H9 (cell line): Measurements from ENCODE around the gene PRRX2. TPM values are rescaled to one million over a fixed set of nuclear protein-coding genes. Genes with fewer than 3 reads are reported as not detected.

Experiments
- DNase-seq: peaks from one replicate; pipeline ENCODE4 v3.0.0-alpha.2; 2017
- H2AFZ ChIP-seq: one replicate; pipeline ENCODE4 v1.6.1; 2013; ENCODE audit warnings: mild to moderate bottlenecking, low read length, control low read depth, moderate library complexity
- H2AK5ac ChIP-seq: 2 replicates; pipeline ENCODE4 v1.6.1; 2013; ENCODE audit warnings: low read length, control low read depth, mixed read lengths; ENCODE audit not compliant: insufficient read length
- H2BK120ac ChIP-seq: one replicate; pipeline ENCODE4 v1.6.1; 2013; ENCODE audit warnings: low read depth, mild to moderate bottlenecking, low read length, control low read depth, inconsistent platforms; ENCODE audit not compliant: poor library complexity, severe bottlenecking
- H2BK12ac ChIP-seq: 2 replicates; pipeline ENCODE4 v1.6.1; 2013; ENCODE audit warnings: low read length, control low read depth, mixed read lengths, low read depth; ENCODE audit not compliant: insufficient read length
- H2BK15ac ChIP-seq: 2 replicates; pipeline ENCODE4 v1.6.1; 2013; ENCODE audit warnings: low read depth, low read length, control low read depth
- H2BK20ac ChIP-seq: one replicate; pipeline ENCODE4 v1.6.1; 2013; ENCODE audit warnings: low read depth, mild to moderate bottlenecking, low read length, control low read depth, inconsistent platforms; ENCODE audit not compliant: poor library complexity, severe bottlenecking
- H2BK5ac ChIP-seq: 2 replicates; pipeline ENCODE4 v1.6.1; 2013; ENCODE audit warnings: low read length, control low read depth, mixed read lengths; ENCODE audit not compliant: insufficient read length
- H3K14ac ChIP-seq: 2 replicates; pipeline ENCODE4 v1.6.1; 2013; ENCODE audit warnings: low read length, control low read depth; ENCODE audit not compliant: insufficient read depth
- H3K18ac ChIP-seq: 2 replicates; pipeline ENCODE4 v1.6.1; 2013; ENCODE audit warnings: low read depth, mild to moderate bottlenecking, mixed read lengths, low read length, control low read depth; ENCODE audit not compliant: insufficient read length
- H3K23ac ChIP-seq: 2 replicates; pipeline ENCODE4 v1.6.1; 2013; ENCODE audit warnings: low read length, control low read depth, mixed read lengths, low read depth; ENCODE audit not compliant: insufficient read length
- H3K23me2 ChIP-seq: 2 replicates; pipeline ENCODE4 v1.6.1; 2013; ENCODE audit warnings: low read depth, mild to moderate bottlenecking, mixed read lengths, low read length, control low read depth; ENCODE audit not compliant: insufficient read length, poor library complexity, severe bottlenecking
- H3K27ac ChIP-seq: 2 replicates; pipeline ENCODE4 v1.5.1; 2013; ENCODE audit warnings: low read length, control low read depth, mixed read lengths, low read depth; ENCODE audit not compliant: insufficient read length
- H3K27me3 ChIP-seq: 2 replicates; pipeline ENCODE4 v1.6.1; 2013; ENCODE audit warnings: low read length, control low read depth, inconsistent platforms; ENCODE audit not compliant: insufficient read depth
- H3K4ac ChIP-seq: 2 replicates; pipeline ENCODE4 v1.6.1; 2013; ENCODE audit warnings: low read depth, mild to moderate bottlenecking, control low read depth, inconsistent platforms, low read length, moderate library complexity
- H3K4me1 ChIP-seq: 2 replicates; pipeline ENCODE4 v1.6.1; 2013; ENCODE audit warnings: low read length, control low read depth, inconsistent platforms; ENCODE audit not compliant: insufficient read depth
- H3K4me2 ChIP-seq: 2 replicates; pipeline ENCODE4 v1.6.1; 2013; ENCODE audit warnings: low read length, control low read depth, mixed read lengths; ENCODE audit not compliant: insufficient read length, insufficient read depth
- H3K56ac ChIP-seq: 2 replicates; pipeline ENCODE4 v1.6.1; 2013; ENCODE audit warnings: low read depth, mild to moderate bottlenecking, mixed read lengths, low read length, control low read depth; ENCODE audit not compliant: insufficient read length
- H3K79me1 ChIP-seq: 2 replicates; pipeline ENCODE4 v1.6.1; 2013; ENCODE audit warnings: low read depth, mild to moderate bottlenecking, moderate library complexity, low read length, control low read depth, inconsistent platforms; ENCODE audit not compliant: insufficient read depth, poor library complexity, severe bottlenecking
- H3K79me2 ChIP-seq: 2 replicates; pipeline ENCODE4 v1.6.1; 2013; ENCODE audit warnings: low read length, control low read depth, inconsistent platforms; ENCODE audit not compliant: insufficient read depth
- H3K9ac ChIP-seq: 2 replicates; pipeline ENCODE4 v1.6.1; 2013; ENCODE audit warnings: low read length, control low read depth, mixed read lengths; ENCODE audit not compliant: insufficient read length; ENCODE audit errors: extremely low read depth
- H3K9me3 ChIP-seq: one replicate; pipeline ENCODE4 v1.6.1; 2013; ENCODE audit warnings: low read depth, low read length, inconsistent platforms; ENCODE audit not compliant: control insufficient read depth
- H3T11ph ChIP-seq: one replicate; pipeline ENCODE4 v1.6.1; 2013; ENCODE audit warnings: mild to moderate bottlenecking, low read length, control low read depth, inconsistent platforms
- H4K20me1 ChIP-seq: one replicate; pipeline ENCODE4 v1.6.1; 2013; ENCODE audit not compliant: control insufficient read depth, insufficient read length, insufficient read depth
- H4K5ac ChIP-seq: 2 replicates; pipeline ENCODE4 v1.6.1; 2013; ENCODE audit warnings: low read depth, mild to moderate bottlenecking, mixed read lengths, low read length, control low read depth; ENCODE audit not compliant: insufficient read length
- H4K8ac ChIP-seq: replicated peaks from 2 replicates; pipeline ENCODE4 v1.6.1; 2013; ENCODE audit warnings: low read length, control low read depth, mixed read lengths, low read depth; ENCODE audit not compliant: insufficient read length
- H4K91ac ChIP-seq: 2 replicates; pipeline ENCODE4 v1.6.1; 2013; ENCODE audit warnings: low read depth, mild to moderate bottlenecking, moderate library complexity, mixed read lengths, low read length, control low read depth; ENCODE audit not compliant: insufficient read length
- H3K27ac Mint-ChIP-seq, 3 experiments: 2 replicates in 2 of 3; 3 replicates in 1 of 3; pipeline ENCODE4 v1.8.0; 2020 to 2021; ENCODE audit warnings: mixed read lengths in 3 of 3, mild to moderate bottlenecking in 1 of 3, moderate library complexity in 1 of 3
- H3K27me3 Mint-ChIP-seq: 2 replicates; pipeline ENCODE4 v1.8.0; 2021; ENCODE audit warnings: low read depth, mild to moderate bottlenecking, moderate library complexity, mixed read lengths
- H3K36me3 Mint-ChIP-seq, 3 experiments: 2 replicates in 2 of 3; 3 replicates in 1 of 3; pipeline ENCODE4 v1.8.0; 2020 to 2021; ENCODE audit warnings: low read depth in 3 of 3, mixed read lengths in 3 of 3; ENCODE audit not compliant: insufficient read depth in 1 of 3
- H3K4me1 Mint-ChIP-seq, 2 experiments: 2 replicates each; pipeline ENCODE4 v1.8.0; 2020; ENCODE audit warnings: mixed read lengths in 2 of 2
- H3K4me3 Mint-ChIP-seq, 2 experiments: 2 replicates in 1 of 2; 3 replicates in 1 of 2; pipeline ENCODE4 v1.8.0; 2020 to 2021; ENCODE audit warnings: mild to moderate bottlenecking in 2 of 2, mixed read lengths in 2 of 2, moderate library complexity in 1 of 2
- H3K9me3 Mint-ChIP-seq, 2 experiments: 2 replicates in 1 of 2; 3 replicates in 1 of 2; pipeline ENCODE4 v1.8.0; 2020; ENCODE audit warnings: mild to moderate bottlenecking in 2 of 2, mixed read lengths in 2 of 2, moderate library complexity in 1 of 2
- CTCF ChIP-seq: fragments of 200-600 bp; sonication (generic); conservative IDR thresholded peaks from 3 replicates; pipeline ENCODE4 v1.8.0; 2021; ENCODE audit warnings: antibody characterized with exemption, mild to moderate bottlenecking
- WGBS: extraction: QIAGEN DNeasy Blood & Tissue Kit; methylation state at CpG from one replicate; pipeline ENCODE4 v1.1.7; 2013; ENCODE audit warnings: missing lambda C conversion rate, low lambda C conversion rate, mixed read lengths; ENCODE audit not compliant: insufficient read length; ENCODE audit errors: extremely low coverage; 5-methylcytosine and 5-hydroxymethylcytosine counted together
- total RNA-seq: library from RNA; stranded (reverse); gene quantifications from 2 replicates; pipeline ENCODE4 v1.2.1, GENCODE V29; 2021

Gene PRRX2
- total RNA-seq, 1 experiment from 2014 or later, result 3.9 TPM

GRCh38 chr9:129769669-129770068 is 104.2 kb downstream of the PRRX2 start:
- H2AFZ ChIP-seq, result no peak overlapping the region
- no peak overlapping the region for H3K56ac ChIP-seq
- H3K9ac ChIP-seq, result no peak overlapping the region
- no peak for DNase-seq
- no peak overlapping the region for H3T11ph ChIP-seq
- H3K4me2 ChIP-seq, result no peak overlapping the region
- H3K27ac ChIP-seq, result no peak overlapping the region
- no peak overlapping the region for H2BK120ac ChIP-seq
- no CpG with 5 or more reads among the region's 5 CpGs for WGBS
- H4K20me1 ChIP-seq, result peaks cover 2% of the 10 kb centered on the region
- no peak overlapping the region for H3K23ac ChIP-seq
- peaks cover 3% of the 10 kb centered on the region for H3K23me2 ChIP-seq
- no peak for TF ChIP-seq CTCF
- no peak overlapping the region for H2BK12ac ChIP-seq
- H2AK5ac ChIP-seq, result no peak overlapping the region
- H3K4me3 Mint-ChIP-seq, result no peak overlapping the region
- H3K9me3 ChIP-seq, result no peaks in the 10 kb centered on the region
- H3K36me3 Mint-ChIP-seq, result no peaks in the 10 kb centered on the region
- no peak overlapping the region for H3K18ac ChIP-seq
- H3K79me2 ChIP-seq, result no peaks in the 10 kb centered on the region
- no peaks in the 10 kb centered on the region for H3K9me3 Mint-ChIP-seq
- H4K5ac ChIP-seq, result peak overlapping the region; percentile 38
- H4K91ac ChIP-seq, result no peak overlapping the region
- H2BK15ac ChIP-seq, result no peak overlapping the region
- no peak overlapping the region for H3K14ac ChIP-seq
- H3K27me3 Mint-ChIP-seq, result peaks cover 7% of the 10 kb centered on the region
- no peak overlapping the region for H3K27ac Mint-ChIP-seq
- H2BK20ac ChIP-seq, result no peak overlapping the region
- no peak overlapping the region for H4K8ac ChIP-seq
- no peaks in the 10 kb centered on the region for H3K79me1 ChIP-seq
- no peaks in the 10 kb centered on the region for H3K27me3 ChIP-seq
- H3K4me1 ChIP-seq, result no peaks in the 10 kb centered on the region
- H3K4ac ChIP-seq, result no peak overlapping the region
- H3K4me1 Mint-ChIP-seq, result no peaks in the 10 kb centered on the region
- no peak overlapping the region for H2BK5ac ChIP-seq
